Measurements from ENCODE around the gene GCHFR. TPM values are rescaled to one million over a fixed set of nuclear protein-coding genes. Genes with fewer than 3 reads are reported as not detected.

Gene GCHFR
- total RNA-seq, 4 donors from 2014 or later = 22.5 to 58.5 (median 46.5) TPM

GRCh38 chr15:40799523-40799922 lies 35.7 kb downstream of the GCHFR start:
- WGBS, 2 donors (ENCODE audit: low coverage in 1 of 2) = 94 to 97% methylated on average over 3 of the region's 3 CpGs
- no peak overlapping the region for H3K4me3 ChIP-seq
- peaks cover 0 to 40% (median 8%) of the 10 kb centered on the region in 4 donors for H3K4me1 ChIP-seq
- in situ Hi-C loops (cut with MboI; ENCODE audit: low pct_ligation_motif_present in 1 of 4, low pct_unique_long_range_greater_than_20kb in 1 of 4, low sequenced_read_pairs in 3 of 4) (no loop called here), intact Hi-C loops (cut with DNase I; ENCODE audit: low total_unique reads) (no loop called here)
- TF ChIP-seq POLR2AphosphoS5 (IDR thresholded peaks at IDR 0.05) = no peak
- TF ChIP-seq POLR2A (IDR thresholded peaks at IDR 0.05) = no peak
- TF ChIP-seq, protein P1, sequence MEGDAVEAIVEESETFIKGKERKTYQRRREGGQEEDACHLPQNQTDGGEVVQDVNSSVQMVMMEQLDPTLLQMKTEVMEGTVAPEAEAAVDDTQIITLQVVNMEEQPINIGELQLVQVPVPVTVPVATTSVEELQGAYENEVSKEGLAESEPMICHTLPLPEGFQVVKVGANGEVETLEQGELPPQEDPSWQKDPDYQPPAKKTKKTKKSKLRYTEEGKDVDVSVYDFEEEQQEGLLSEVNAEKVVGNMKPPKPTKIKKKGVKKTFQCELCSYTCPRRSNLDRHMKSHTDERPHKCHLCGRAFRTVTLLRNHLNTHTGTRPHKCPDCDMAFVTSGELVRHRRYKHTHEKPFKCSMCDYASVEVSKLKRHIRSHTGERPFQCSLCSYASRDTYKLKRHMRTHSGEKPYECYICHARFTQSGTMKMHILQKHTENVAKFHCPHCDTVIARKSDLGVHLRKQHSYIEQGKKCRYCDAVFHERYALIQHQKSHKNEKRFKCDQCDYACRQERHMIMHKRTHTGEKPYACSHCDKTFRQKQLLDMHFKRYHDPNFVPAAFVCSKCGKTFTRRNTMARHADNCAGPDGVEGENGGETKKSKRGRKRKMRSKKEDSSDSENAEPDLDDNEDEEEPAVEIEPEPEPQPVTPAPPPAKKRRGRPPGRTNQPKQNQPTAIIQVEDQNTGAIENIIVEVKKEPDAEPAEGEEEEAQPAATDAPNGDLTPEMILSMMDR (IDR thresholded peaks at IDR 0.05) = no peak
- no peak for TF ChIP-seq EP300 (IDR thresholded peaks at IDR 0.05; ENCODE audit: low read depth)
- H3K27ac ChIP-seq = no peak overlapping the region
- DNase-seq = no peak
- no peaks in the 10 kb centered on the region for H3K27me3 ChIP-seq
- H3K9me3 ChIP-seq = no peaks in the 10 kb centered on the region
- H3K36me3 ChIP-seq = no peaks in the 10 kb centered on the region

DNA sequence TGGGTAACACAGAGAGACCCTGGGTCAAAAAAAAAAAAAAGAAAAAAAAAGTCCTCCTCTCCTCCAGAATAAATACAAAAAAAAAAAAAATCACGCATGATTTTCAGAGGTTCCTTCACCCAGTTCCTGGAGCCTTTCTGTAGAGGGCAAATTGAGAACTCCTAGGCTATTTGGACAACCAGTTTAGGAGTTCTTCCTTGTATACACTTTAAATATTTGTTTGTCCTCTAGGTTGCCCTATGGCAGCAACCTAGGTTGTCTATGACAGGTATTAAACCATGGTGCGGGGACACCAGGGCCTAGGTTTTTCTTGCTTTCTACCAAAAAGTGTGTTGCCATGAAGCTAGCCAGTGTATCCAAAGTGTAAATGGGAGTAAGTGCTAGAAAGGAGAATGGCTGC lies 39.2 kb downstream of the GCHFR start:
- TF ChIP-seq POLR2AphosphoS5 (IDR thresholded peaks at IDR 0.05) = no peak
- TF ChIP-seq, protein P1 (IDR thresholded peaks at IDR 0.05) = no peak
- TF ChIP-seq EP300 (IDR thresholded peaks at IDR 0.05; ENCODE audit: low read depth) = no peak
- TF ChIP-seq POLR2A (IDR thresholded peaks at IDR 0.05) = no peak
- H3K36me3 ChIP-seq = no peaks in the 10 kb centered on the region
- no peak overlapping the region for H3K27ac ChIP-seq
- H3K4me1 ChIP-seq = peaks cover 5 to 39% (median 12%) of the 10 kb centered on the region in 4 donors
- WGBS, 2 donors (ENCODE audit: low coverage in 1 of 2) = 80 to 94% methylated on average over 2 of the region's 2 CpGs
- no peak for DNase-seq
- in situ Hi-C loops (cut with MboI; ENCODE audit: low pct_ligation_motif_present in 1 of 4, low pct_unique_long_range_greater_than_20kb in 1 of 4, low sequenced_read_pairs in 3 of 4) = no loop called here
- no peaks in the 10 kb centered on the region for H3K9me3 ChIP-seq
- H3K27me3 ChIP-seq = no peaks in the 10 kb centered on the region
- intact Hi-C loops (cut with DNase I; ENCODE audit: low total_unique reads) = no loop called here
- H3K4me3 ChIP-seq = no peak overlapping the region

GRCh38 chr15:40803688-40804087 lies 39.8 kb downstream of the GCHFR start:
- no peaks in the 10 kb centered on the region for H3K27me3 ChIP-seq
- in situ Hi-C loops (cut with MboI; ENCODE audit: low pct_ligation_motif_present in 1 of 4, low pct_unique_long_range_greater_than_20kb in 1 of 4, low sequenced_read_pairs in 3 of 4) = no loop called here
- H3K27ac ChIP-seq = no peak overlapping the region
- peaks cover 5 to 41% (median 18%) of the 10 kb centered on the region in 4 donors for H3K4me1 ChIP-seq
- H3K4me3 ChIP-seq = no peak overlapping the region
- H3K9me3 ChIP-seq = no peaks in the 10 kb centered on the region
- 64 to 70% methylated on average over 1 of the region's 1 CpG for WGBS, 2 donors (ENCODE audit: low coverage in 1 of 2)
- H3K36me3 ChIP-seq = no peaks in the 10 kb centered on the region
- intact Hi-C loops (cut with DNase I; ENCODE audit: low total_unique reads) = no loop called here
- no peak for TF ChIP-seq EP300 (IDR thresholded peaks at IDR 0.05; ENCODE audit: low read depth)
- TF ChIP-seq POLR2AphosphoS5 (IDR thresholded peaks at IDR 0.05) = no peak
- TF ChIP-seq, protein P1 (IDR thresholded peaks at IDR 0.05) = no peak
- TF ChIP-seq POLR2A (IDR thresholded peaks at IDR 0.05) = no peak
- no peak for DNase-seq

DNA sequence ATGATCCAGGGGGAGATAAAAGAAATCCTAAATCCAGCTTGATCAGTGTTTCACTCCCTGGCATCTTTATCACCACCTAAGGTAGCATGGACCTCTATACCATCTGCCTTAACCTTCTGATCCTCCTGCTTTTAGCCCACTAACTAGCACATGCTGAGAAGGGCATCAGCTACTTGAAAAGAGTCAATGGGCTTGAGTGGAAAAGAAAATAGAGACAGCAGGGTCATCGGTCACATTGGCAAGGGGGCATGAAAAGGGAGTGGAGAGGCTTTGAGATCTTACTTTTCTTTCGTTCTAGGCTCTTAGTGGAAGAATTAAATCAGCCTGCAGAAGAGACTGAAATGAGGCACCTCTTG lies 42.8 kb downstream of the GCHFR start:
- in situ Hi-C loops (cut with MboI; ENCODE audit: low pct_ligation_motif_present in 1 of 4, low pct_unique_long_range_greater_than_20kb in 1 of 4, low sequenced_read_pairs in 3 of 4) = no loop called here
- H3K27ac ChIP-seq = peak overlapping the region; percentile 96 to 99 (median 98)
- no peaks in the 10 kb centered on the region for H3K27me3 ChIP-seq
- no peaks in the 10 kb centered on the region for H3K9me3 ChIP-seq
- WGBS, 2 donors (ENCODE audit: low coverage in 1 of 2) = 0% methylated on average over 2 of the region's 2 CpGs
- TF ChIP-seq EP300 (IDR thresholded peaks at IDR 0.05; ENCODE audit: low read depth) (no peak), POLR2A (IDR thresholded peaks at IDR 0.05) (no peak), POLR2AphosphoS5 (IDR thresholded peaks at IDR 0.05) (no peak)
- TF ChIP-seq, protein P1 (IDR thresholded peaks at IDR 0.05) = no peak
- intact Hi-C loops (cut with DNase I; ENCODE audit: low total_unique reads) = loop anchor here (2.0 kb wide), 1 partner anchor 52 kb away; the partner anchor contains the start of gene RMDN3
- no peak for DNase-seq
- H3K4me1 ChIP-seq = peaks cover 5 to 42% (median 21%) of the 10 kb centered on the region in 4 donors
- no peaks in the 10 kb centered on the region for H3K36me3 ChIP-seq
- peak overlapping the region; percentile 63 to 95 (median 92) for H3K4me3 ChIP-seq

Measured in transverse colon (tissue), 4 donors.